GM13977 (cell line): ENCODE measurements around the gene NUP214.

Experiments
- DNase-seq: peaks from one replicate; pipeline ENCODE4 v3.0.0; 2012; ENCODE audit warnings: low spot score
- CTCF ChIP-seq: IDR thresholded peaks from 2 replicates; pipeline ENCODE4 v1.5.1; 2012; ENCODE audit warnings: mild to moderate bottlenecking, control low read depth; ENCODE audit not compliant: insufficient read depth; ENCODE audit errors: extremely low read depth, missing control alignments
- in situ Hi-C: fragments of 300-500 bp; cut with MboI; formaldehyde crosslinking; loops from one replicate; pipeline ENCODE4 v1.12.0; 2022; ENCODE audit warnings: low sequenced_read_pairs, low pct_unique_long_range_greater_than_20kb, mixed read lengths, inconsistent platforms; ENCODE audit not compliant: unreplicated experiment

NUP214 gene

GRCh38 chr9:131277287-131277909 is 152.0 kb downstream of the NUP214 start:
- in situ Hi-C loops, result no loop called here
- peak; percentile 70 for DNase-seq
- TF ChIP-seq CTCF, result peak; percentile 16

GRCh38 chr9:131277910-131278701 is 152.7 kb downstream of the NUP214 start:
- no peak for TF ChIP-seq CTCF
- in situ Hi-C loops, result no loop called here
- peak; percentile 94 for DNase-seq

- no peak for TF ChIP-seq CTCF
- no peak for DNase-seq
- in situ Hi-C loops, result no loop called here
Measured at GRCh38 chr9:131278702-131279111, 153.3 kb downstream of the NUP214 start.

GRCh38 chr9:131279196-131279862 is 153.9 kb downstream of the NUP214 start:
- in situ Hi-C loops, result no loop called here
- DNase-seq, result no peak
- no peak for TF ChIP-seq CTCF

GRCh38 chr9:131279863-131280570 is 154.6 kb downstream of the NUP214 start:
- in situ Hi-C loops, result no loop called here
- TF ChIP-seq CTCF, result no peak
- DNase-seq, result no peak

- TF ChIP-seq CTCF, result no peak
- in situ Hi-C loops, result no loop called here
- DNase-seq, result no peak
Measured at GRCh38 chr9:131280660-131281059, 155.3 kb downstream of the NUP214 start.
